Thyroid gland (tissue), 4 donors: Measurements from ENCODE around the gene HCK.

Source experiments
- CTCF ChIP-seq, 6 experiments: fragments of 200-600 bp in 3 of 6; fragments of 450-650 bp in 3 of 6; sonication (generic) in 3 of 6; IDR thresholded peaks; one replicate each; pipeline ENCODE4 v1.5.1; 2016 to 2019; ENCODE audit warnings: antibody characterized with exemption in 6 of 6, mild to moderate bottlenecking in 2 of 6, inconsistent platforms in 1 of 6, moderate library complexity in 1 of 6
- POLR2A ChIP-seq, 2 donors: fragments of 450-650 bp; IDR thresholded peaks; one replicate each; pipeline ENCODE4 v1.6.1; 2017; ENCODE audit warnings: antibody characterized with exemption in 2 of 2, mild to moderate bottlenecking in 2 of 2, moderate library complexity in 1 of 2

DNA sequence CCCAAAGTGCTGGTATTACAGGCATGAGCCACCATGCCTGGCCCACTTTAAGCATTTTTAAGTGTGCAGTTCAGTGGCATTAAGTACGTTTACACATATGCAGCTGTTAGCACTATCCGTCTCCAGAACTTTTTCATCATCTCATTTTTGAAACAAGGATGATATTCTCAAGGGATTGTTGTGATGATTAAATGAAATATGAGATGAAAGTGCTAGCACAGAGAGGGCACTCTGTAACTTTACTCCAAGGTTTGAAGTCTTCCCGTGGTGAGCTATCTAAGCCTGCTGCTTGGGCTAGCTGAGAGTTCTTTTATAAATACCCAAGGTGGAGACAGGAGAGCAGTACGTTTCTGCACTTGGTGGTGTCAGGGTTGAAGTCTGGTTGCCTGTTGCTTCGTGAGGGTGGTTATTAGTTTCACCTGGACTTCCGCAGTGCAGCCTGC is 64.1 kb downstream of the HCK start:
- TF ChIP-seq CTCF (IDR thresholded peaks at IDR 0.05) (no peak), POLR2A (IDR thresholded peaks at IDR 0.05) (no peak)
